ENCODE data around the gene ZFPM1.
"Not testable (repeated sequence)": the region's sequence is repeated elsewhere in the genome, so short reads cannot be mapped to it uniquely, and the experiment has no call there.

ZFPM1 gene

DNA sequence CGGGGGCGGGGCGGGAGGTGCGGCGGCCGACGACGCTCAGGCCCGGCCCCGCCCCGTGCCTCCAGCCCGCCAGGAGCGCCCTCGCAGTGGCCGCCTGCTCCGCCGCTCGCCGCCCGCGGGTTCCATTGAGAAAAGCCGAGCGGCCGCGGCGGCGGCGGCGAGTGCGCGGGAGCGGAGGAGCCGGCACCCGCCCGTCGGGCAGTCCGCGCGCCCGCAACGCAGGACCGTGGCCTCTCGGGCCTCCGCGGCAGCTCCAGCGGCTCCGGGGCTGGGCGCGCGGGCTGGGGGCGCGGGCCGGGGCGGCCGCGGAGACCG is at the start of gene ZFPM1:
TSS of gene ZFPM1 (plus strand) at position 64 of the 315 bp plus-strand sequence. CDS start 359 bp downstream, outside the sequence.
- DNase-seq = no peak

DNA sequence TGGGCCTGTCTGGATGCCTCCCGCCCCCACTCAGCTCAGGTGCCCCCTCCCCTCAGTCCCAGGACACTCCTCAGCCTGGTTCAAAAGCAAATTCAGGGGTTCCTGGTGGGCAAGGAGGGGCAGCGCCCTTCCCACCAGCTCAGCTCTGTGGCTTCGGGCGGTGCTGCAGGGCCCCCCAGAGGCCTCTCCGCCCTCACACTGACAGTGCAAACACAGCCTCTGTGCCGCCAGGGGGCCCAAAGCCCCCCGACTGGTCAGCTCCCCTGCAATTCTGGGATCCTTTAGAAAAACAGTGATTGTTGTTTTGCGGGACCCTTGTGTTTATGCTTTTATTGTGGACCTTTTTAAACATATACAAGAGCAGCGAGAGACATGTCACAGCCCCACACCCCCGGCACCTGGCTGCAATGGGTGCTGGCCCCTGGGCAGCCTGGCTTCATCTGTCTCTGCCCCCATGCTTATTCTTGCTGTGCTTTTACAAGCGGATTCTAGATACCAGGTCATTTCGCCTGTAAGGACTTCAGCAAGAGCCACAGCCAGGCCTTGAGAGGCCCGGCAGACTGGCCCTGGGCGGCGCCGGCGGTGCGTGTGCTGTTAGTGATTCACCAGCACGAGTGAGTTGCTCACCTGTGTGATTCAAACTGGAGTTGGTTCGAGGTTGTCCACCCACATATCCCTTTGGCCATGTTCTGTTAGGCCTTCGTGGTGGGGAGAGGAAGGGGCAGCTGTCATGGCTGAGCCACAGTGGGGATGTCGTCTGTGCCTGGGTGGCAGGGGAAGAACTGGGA is 49.1 kb upstream of the ZFPM1 start:
- DNase-seq = no peak

DNA sequence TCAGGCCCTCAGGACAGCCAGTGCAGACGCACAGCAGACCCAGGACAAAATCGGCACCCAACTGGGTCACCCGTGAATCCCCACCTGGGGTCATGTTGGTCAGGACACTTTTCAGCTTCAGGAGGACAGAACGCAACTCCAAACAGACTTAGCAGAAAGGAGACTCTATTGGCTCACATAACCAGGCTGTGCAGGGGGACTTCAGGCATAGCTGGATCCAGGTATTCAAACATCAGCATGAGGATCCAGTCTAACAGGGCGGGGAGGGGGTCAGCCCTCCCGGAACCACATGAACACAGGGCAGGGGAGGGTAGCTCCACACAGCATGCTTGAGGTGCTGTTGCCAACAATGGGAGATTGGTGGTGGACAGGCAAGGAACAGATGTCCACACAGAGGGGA is 48.3 kb upstream of the ZFPM1 start:
- no peak for DNase-seq

DNA sequence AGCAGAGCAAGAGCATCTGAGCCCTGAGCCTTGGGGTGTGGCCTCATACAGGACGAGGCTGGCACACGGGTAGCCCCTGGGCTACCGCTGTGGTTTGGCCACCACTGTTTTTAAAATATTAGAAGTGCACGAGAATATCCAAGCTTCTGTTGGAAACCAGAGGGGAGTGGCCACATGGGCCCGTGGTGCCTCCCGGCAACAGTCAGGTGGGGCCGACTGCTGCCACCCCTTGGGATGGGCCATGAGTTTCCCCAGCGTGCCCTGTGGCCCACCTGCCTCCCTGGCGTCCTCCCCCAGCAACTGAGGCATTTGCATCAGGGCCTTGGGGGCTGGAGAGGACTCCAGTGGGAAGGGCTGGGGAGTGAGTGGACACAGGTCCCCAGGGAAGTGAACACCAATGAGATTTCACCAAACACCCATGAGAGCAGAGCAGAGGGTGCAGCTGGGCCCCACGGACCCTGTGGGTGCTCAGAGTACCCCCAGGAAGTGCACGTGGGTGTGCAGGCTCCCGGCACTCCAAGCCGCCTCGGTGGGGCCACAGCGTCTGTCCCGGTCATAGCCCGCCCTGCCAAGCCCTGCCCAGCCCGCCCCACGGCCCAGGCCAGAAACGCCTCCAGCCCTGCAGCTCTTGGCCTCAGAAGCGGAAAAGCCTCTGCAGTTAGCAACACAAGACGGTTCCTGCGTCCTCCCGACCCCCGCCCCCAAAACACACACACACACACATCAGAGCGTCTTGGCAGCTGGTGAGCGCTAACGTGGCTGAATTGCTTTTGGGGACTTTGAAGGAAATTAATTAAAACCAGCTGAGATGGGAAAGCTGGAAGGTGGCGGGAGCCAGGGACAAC is 47.6 kb upstream of the ZFPM1 start:
- DNase-seq = no peak

DNA sequence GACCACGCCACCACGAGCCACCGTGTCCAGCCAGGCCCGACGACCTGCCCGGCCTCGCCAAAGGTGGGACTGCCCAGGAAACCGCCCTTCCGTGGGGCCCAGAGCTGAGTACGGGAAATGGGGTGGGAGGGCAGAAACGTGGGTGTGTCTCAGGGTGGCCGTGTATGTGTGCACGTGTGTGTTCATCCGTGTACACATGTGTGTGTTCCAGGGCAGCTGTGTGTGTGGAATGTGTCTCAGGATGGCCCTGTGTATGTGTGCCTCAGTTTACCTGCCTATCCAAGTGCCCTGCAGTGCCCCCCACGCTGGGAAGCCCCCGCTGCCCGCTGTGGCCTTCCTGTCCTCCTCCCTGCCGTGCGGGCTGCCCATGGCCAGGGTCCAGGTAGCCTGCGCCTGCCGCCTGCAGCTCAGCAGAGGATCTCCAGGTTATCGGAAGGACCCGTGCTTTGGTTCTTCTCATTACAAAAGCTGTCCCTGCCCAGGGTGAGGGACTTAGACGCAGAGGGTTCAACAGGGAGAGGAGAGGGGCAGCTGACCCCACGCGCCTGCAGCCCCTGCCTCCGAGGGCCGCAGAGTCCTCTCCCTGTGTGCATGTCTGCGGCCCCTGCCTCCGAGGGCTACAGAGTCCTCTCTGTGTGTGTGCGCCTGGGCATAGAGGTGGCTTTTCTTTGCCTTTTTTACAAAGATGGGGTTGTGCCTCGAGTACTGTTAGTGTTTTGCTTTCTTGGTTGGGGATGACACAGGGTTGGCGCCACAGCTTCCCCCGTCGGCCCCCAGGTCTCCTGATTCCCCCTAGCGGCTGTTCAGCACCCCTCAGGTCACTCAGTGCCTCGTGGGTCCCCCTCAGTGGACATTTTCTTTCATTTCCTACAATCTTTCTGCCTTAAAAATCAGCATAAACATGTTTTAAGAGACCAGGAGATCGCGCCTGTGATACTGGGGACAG is 46.7 kb upstream of the ZFPM1 start:
- DNase-seq = no peak

DNA sequence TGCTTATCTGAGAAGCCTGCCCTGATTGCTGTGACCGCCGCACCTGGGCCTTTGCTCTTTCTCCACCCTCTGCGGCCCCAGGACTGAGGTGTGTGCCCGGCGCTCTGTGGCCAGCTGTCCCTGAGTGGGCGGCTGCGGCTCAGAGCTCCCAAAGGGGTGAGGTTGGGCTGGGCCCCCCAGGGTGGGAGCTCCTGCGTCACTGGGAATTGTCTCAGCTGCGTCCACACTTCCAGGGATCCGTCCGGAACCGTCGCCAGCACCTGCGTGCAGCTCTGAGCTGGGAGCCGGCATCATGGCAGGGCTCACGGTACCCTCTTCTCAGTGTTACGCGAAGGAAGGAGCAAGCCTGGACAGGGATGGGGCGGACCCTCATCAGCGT is 46.0 kb upstream of the ZFPM1 start:
- DNase-seq = no peak

DNA sequence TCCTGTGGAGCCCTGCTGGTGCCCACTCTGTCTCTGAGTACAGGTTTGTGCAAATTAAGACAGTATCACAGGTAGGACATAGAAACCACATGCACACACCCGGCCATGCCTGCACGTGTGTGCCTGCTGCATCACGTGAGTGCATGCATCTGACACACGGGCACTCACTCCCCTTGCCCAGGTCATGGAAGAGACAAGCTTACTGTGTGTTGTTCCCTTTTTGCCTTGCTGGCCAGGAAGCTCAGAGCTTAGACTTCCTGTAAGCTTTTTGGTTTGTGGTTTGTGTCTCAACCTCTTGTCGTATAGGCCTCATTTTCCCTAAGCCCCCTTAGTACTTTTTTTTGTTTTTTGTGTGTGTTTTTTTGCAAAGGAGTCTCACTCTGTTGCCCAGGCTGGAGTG is 45.3 kb upstream of the ZFPM1 start:
- DNase-seq = no peak

DNA sequence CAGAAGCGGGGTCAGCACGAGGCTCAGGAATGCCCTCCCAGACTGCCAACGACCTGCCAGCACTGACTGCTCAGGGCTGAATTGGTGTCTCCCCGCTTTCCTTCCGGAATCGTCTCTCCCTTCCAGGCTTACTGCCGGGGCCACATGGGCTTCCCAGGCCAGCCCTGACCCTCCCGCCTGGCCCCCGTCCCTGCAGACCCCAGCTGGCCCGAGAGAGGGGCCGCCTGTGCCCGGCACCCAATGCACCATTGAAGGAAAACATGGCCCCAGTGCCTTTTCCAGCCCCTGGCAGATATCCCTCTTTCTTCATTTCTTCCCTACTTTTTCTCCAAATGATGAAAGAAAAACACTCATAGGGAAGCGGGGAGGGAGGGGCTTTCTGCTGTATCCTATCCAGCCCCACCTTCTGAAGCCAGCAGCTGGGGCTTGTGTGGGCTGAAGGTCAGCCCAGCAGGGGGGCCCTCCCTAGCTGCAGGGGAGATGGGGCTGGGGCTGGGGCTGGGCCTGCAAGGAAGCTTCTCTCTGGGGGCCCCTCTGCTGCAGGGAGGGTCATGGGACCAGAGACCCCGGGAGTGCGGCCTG is 44.4 kb upstream of the ZFPM1 start:
- DNase-seq = no peak

DNA sequence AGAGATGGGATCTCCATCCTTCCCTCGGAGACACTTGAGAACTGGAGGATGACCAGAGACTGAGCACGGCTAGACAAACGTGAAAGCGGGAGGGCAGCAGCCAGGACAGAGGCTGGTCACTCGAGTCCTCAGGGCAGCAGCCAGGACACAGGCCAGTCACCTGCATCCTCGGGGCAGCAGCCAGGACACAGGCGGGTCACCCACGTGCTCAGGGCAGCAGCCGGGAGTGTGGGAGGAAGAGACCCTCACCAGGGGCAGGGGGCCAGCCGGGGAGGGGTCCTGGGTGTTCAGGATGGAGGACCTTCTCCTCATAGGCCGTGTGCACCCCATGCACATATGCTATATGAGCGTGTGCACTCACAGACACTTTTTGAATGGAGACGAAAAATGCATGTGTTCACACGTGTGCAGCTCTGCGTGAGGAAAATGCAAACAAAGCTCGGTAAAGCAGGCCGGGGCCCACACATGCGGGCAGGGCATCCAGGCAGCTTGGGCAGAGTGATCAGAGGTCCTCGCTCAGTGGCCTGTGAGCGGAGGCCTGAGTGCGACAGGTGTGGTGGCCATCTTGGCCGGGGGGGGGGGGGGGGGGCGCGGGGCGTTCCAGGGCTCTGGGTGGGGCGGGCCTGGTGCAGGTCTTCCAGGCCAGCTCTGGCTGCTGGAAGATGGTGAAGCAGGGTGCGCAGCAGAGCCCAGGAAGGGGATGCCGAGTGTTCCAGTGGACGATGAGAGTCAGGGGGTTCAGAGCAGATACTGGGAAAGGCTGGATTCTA is 43.6 kb upstream of the ZFPM1 start:
- no peak for DNase-seq

DNA sequence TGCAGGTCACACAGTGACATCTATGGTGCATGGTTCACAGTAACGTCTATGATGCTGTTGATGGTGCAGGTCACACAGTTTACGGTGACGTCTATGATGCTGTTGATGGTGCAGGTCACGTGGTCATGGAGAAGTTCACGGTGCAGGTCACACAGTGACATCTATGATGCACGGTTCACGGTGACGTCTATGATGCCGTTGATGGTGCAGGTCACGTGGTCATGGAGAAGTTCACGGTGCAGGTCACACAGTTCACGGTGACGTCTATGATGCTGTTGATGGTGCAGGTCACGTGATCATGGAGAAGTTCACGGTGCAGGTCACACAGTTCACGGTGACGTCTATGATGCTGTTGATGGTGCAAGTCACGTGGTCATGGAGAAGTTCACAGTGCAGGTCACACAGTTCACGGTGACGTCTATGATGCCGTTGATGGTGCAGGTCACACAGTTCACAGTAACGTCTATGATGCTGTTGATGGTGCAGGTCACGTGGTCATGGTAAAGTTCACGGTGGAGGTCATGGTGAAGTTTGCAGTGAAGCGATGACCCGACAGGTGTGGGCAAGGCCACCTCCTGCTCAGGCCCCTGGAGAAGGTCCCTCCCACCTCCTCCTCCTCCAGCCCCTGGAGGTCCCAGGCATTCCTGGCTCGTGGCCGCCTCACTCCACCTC is 42.6 kb upstream of the ZFPM1 start:
- not testable (repeated sequence) for DNase-seq

DNA sequence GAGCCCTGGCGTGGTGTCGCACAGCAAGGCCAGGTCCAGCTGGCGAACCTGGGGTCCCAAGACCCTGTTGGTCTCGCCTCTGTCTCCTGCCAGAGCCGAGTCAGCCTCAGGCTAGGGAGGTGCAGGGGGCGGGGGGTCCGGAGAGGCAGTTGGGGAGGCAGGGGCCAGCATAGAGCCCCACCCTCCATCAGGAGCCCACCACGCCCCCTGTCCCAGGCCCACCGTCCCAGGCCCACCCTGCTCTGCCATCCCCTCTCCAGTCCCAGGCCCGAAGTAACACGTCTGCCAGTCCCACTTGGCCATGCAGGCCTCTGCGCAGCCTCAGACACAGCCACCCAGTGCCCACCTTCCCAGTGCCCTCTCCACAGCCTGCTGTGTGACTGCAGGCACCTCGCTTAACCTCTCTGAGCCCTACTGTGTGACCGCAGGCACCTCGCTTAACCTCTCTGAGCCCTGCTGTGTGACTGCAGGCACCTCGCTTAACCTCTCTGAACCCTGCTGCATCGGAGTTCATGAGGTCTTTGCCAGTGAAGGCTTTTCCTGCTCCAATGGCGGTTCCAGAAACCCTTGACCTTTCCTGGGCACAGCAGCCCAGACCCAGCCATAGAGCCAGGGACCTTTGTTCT is 41.0 kb upstream of the ZFPM1 start:
- DNase-seq = no peak

DNA sequence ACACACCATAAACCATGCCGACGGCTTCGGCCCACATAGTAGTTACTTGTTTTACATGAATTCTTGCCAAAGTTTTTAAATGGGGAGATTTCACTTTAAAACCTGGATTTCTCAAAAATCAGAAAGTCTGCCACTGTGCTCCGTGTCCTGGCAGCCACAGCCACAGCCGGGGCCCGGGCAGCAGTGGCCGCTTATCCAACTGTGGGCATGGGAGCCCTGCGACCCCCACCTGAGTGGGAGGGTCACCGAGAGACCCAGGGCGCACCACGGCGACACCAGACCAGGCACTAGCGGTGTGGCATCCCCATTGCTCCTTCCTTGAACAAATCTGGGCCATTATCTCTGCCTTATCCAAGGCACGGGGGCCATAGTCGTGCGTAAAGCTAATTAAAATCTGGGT is 40.3 kb upstream of the ZFPM1 start:
- no peak for DNase-seq

DNA sequence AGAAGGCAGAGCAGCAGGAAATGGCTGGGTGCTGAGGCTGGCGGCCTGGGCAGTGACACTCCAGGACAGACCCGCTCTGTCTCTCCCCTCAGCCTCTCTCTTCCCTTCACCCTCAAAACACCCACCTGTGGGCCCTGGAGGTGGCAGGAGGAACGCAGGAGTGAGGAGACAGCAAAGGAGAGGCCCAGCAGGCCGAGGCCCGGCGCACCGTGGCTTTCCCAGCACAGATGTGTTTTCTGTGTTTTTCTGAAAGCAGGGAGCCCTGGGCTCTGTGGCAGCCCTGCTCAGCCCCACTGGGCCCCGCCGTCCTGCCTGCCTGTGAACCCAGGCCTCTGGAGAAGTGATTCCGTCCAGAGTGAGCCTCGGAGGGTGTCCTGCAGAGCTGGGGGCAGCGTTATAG is 39.8 kb upstream of the ZFPM1 start:
- no peak for DNase-seq

DNA sequence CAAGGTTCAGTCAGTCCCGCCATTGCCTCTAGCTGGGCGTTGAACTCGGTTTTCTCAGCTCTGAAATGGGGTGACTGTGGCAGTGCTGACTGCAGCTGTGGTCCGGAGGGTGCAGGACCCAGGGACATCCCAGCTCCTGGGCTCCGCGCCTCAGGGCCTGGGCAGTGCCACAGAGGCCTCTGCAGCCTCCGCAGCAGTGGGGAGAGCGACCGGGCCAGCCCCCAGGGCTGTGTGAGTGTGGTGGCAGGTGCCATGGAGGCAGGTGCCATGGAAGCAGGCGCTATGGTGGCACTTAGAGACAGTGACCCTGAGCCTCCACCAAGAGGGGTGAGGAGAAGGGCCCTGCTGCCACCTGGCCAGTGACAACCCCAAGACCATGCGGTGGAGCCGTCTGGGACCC is 39.4 kb upstream of the ZFPM1 start:
- DNase-seq = no peak

DNA sequence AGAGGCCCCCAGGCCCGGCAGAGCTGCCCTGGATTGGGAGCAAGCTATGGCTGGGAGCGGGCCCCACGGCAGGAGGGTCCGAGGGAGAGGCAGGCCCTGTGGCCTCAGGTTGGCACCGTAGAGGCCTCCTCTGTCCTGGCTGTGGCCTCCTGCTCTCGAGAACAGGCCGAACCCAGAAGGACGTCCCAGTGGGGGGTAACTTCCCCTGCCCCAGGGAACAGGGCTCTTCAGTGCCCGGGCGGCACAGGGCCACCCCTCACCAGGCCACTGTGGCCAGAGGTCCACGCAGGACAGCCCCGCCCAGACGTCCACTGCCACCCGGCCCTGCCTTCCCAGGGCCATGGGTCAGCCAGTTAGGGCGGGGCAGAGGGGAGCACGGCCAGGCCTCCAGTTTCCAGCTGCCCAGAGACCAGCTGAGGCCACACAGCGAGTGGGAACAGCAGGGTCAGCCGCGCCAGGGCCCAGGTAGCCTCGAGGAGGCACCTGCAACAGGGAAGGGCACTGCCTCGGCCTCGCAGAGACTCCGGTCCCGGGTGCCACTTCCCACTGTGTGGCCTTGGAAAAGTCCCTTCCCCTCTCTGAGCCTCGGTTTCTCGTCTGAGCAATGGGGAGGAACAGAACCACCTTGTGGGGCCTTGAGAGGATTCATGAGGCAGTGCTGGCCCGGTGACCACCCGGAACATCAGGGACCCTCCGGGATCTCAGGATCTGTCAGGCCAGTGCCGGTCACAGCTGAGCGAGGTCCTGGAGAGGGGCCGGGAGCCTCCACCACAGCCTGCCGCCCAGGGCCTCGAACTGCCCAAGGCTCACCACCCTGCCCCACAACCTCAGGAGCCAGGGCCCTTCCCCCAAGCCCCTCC is 38.3 kb upstream of the ZFPM1 start:
- no peak for DNase-seq

DNA sequence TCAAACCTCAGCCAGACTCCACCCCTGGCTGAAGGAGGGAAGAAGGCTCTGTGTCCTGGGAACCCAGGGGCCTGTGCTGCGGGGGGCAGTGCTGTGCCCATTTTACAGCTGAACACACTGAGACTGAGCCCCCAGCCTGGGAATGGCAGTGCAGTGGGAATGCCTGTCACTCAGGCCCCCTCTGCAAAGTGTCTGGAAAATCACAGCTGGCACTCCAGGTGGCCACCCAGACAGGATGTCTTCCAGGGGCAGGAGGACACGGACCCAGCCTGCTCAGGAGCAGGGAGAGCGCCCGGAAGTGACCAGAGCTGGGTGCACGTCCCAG is 37.7 kb upstream of the ZFPM1 start:
- no peak for DNase-seq

DNA sequence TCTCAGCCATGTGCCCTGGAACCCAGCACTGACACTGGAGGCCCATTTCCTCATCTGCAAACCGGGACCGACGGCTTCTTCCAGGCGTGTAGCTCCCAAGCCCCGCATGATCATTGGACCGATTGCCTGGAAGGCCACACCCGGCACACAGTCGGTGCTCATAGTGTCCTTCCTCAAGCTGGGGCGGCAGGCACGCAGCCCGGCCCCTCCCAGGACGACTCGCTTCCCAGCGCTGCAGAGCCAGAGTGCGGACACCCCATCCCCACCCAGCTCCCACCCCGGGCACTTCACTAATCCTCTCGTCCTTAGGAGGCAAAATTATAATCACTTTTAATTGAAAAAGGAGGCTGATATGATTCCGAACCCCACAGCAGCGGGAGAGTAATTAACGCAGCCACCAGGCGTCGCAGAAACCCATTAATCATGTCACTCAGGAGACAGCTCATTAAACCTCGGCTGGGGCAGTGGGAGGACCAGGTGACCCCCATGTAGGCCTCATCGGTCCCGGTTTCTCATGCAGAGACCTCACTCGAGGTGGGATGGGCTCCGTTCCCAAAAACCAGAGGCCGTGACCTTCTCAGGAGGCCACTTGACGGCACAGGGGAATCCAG is 37.3 kb upstream of the ZFPM1 start:
- DNase-seq = no peak

DNA sequence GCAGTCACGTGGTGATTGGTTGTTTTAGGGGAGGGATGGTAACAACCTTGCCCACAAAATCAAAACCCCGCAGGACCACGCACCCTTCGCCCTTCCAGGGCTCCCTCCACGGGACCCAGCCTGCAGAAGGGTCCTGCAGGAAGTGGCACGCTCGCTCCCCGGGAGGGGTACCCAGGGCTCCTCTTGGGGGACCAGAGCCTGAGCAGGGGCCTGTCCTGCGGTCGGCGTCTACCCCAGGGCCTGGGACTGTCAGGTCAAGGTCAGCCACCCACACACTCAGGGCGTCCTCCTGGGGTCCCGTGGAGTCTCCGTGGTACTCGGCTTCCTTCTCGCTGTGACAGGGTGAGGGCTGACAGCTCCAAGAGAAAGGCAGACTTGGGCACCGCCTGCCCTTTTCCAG is 36.4 kb upstream of the ZFPM1 start:
- DNase-seq = no peak

DNA sequence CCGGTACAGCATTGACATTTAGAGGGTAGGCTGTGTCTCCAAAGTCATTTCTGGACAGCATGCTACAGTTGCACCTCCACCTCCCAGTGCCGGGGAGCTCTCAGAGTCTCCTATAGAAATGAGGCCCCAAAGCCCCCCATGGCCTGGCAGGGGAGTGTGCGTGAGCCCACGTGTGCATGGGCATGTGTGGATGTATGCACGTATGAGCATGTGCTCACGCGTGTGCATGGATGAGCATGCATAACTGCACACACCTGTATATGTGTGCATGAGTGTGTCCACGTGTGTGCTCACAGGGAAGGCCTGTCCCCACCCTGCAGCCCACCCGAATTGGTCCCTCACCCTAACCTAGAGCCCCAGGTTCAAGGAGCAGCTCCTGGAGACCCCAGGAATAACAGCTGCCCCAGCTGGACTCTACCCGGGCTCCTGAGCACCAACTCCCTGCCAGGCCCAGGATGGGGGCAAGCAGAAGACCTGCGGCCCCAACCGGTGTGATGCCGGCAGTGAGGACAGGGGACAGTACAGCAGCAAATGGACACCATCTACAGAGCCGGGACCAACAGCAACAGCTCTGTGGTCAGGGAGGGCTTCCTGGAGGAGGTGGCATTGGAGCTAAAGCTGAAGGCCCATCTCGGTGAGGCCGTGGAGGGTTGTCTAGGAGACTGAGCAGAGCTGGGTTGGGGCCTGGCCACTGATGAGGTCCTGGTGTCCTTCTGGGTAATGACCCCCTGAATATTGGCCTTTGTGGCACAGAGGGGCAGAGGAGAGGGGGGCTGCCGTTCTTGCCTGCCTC is 35.2 kb upstream of the ZFPM1 start:
- no peak for DNase-seq
